DOHH2 (cell line): ENCODE results near the gene BABAM2.

Experiments
- CTCF ChIP-seq: fragments of 200-600 bp; sonication (generic); IDR thresholded peaks from one replicate; pipeline ENCODE4 v1.5.1; 2014; ENCODE audit warnings: antibody characterized with exemption, mild to moderate bottlenecking, low read depth, low read length; ENCODE audit not compliant: poor library complexity, severe bottlenecking
- EZH2phosphoT487 ChIP-seq: fragments of 200-600 bp; sonication (generic); IDR thresholded peaks from 2 replicates; pipeline ENCODE4 v1.6.1; 2017; ENCODE audit warnings: borderline replicate concordance, mild to moderate bottlenecking, antibody characterized with exemption, low read length, moderate library complexity, mixed read lengths

GRCh38 chr2:28101123-28101522 lies 210.6 kb downstream of the BABAM2 start:
- TF ChIP-seq CTCF, result no peak
- TF ChIP-seq EZH2phosphoT487, result no peak
